HG03565 (cell line): ENCODE results near the gene USP27X.

Experiments used
- ATAC-seq: cut with Tn5 transposase; IDR thresholded peaks from one replicate; pipeline ENCODE4 v1.9.1; 2021; ENCODE audit warnings: mild to moderate bottlenecking, moderate library complexity; ENCODE audit not compliant: unreplicated experiment

The USP27X gene

DNA sequence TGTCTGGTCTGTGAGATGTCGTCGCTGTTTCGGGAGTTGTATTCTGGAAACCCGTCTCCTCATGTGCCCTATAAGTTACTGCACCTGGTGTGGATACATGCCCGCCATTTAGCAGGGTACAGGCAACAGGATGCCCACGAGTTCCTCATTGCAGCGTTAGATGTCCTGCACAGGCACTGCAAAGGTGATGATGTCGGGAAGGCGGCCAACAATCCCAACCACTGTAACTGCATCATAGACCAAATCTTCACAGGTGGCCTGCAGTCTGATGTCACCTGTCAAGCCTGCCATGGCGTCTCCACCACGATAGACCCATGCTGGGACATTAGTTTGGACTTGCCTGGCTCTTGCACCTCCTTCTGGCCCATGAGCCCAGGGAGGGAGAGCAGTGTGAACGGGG lies 1.4 kb downstream of the USP27X start:
- no peak for ATAC-seq

DNA sequence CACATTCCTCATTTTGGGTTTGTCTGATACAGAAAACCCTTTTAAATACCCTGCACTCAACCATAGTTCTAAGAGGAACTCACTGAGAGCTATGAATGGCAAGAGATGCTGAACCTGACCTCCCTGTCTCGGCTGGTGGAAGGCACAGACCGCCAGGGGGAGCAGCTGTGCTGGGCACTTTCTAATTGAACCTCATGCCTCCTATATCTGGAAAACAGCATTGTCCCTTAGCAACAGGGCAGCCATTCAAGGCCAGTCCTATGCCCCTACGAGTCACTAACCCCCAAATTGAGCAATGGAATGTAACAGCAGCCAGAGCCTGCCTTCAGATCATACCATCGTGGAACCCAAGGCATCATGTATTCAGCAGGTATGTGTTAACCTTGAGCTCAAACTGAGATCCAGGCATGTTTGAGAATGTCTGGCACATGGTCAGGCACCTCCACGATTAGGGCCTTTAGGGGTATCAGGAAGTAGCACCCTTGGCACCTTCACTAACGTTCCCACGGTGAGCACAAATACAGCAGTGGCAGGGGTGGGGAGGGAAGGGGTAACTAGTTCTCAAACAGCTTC lies 5.1 kb downstream of the USP27X start:
- no peak for ATAC-seq

DNA sequence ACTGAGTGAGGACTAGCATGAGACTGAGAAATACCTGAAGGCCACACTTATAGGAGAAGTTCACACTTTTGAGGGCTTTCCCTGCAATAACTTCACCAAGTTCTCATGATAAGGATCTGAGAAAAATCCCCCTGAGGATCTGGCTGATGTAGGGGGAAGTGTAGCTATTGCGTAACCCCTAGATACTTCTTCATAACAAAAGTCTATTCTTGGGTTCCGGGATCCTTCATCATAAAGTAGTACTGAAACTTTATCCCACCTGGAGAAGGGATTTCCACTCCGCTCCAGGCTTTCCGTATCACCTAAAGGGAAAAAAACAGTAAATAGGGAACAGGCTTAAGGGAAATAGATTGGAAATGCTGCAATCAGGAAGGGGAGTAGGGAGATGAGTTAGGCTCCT lies 13.3 kb downstream of the USP27X start:
- no peak for ATAC-seq

DNA sequence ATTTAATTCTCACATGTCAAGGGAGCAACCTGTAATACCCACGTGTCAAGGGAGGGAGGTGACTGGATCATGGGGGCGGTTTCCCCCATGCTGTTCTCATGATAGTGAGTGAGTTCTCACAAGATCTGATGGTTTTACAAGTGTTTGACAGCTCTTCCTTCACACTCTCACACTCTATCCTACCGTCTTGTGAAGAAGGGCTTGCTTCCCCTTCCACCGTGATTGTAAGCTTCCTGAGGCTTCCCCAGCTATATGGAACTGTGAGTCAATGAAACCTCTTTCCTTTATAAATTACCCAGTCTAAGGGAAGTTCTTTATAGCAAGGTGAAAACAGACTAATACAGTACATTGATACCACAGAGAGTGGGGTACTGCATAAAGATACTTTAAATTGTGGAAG lies 17.7 kb downstream of the USP27X start:
- no peak for ATAC-seq

DNA sequence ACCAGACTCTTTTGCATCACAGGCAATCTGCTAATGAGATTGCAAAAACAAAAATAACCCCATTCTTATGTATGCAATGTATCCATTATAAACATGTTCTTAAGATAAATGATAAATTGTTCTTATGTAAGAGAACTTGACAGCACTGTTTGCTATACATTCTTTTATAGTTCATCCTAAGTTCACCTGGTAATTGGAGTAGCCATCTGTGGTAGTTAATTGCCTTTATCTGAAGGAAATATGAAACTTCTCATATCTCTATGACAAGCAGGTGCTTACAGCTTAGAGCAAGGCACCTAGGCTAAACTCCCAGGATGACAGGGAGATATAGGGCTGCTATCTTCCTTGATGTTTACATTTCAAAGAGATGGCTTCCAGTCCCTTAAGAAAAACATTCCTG lies 21.8 kb downstream of the USP27X start:
- no peak for ATAC-seq

DNA sequence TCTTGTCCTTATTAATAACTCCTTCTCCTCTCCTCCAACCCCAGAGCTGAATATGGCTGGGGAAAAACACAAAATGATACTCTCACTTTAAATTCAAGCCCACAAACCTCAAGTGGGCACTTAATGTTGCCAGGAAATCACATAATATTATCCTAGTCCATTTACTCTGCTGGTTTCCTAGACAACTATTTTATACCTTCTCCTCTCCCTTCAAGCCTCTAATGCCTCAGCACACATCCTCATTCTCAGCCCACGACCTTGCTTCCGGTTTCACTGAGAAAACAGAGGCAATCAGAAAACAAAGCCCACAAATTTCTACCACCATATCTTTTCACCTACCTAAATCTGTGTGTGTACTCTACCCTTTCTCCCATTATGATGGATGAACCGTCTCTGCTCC lies 31.1 kb downstream of the USP27X start:
- ATAC-seq = no peak

DNA sequence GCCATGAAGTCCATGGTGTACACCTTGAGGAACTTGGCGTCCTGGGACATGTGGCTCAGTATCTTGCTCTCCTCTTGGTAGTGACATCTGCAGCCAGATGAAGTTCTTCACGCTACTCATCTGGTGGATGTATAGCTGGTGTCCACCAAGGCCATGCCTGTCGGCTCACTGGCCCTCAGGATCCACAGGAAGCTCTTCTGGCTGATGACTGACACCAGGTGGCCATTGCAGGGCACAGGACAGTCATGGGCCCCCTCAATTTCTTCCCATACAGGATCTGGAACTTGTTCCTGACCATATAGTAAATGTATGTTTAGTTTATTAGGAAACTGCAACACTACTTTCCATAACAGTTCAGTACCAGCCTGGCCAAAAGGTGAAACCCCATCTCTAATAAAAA lies 32.8 kb downstream of the USP27X start:
- no peak for ATAC-seq

DNA sequence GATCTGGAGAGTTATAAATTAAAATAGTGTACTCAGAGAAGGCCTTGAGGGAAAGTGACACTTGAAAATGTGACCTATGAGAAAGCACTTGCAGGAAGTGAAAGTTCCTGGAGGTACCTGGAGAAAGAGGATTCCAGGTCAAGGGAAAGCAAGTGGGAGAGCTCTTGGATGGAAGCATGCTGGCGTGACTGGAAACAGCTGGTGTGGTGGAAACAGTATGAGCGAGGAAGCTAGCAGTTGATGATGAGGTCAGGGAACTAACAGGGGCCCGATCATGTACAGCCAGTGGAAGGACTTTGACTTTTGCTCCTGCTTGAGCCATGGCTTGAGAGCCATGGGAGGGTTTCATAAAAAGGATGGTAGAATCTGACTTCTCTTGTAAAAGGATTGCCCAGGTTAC lies 33.6 kb downstream of the USP27X start:
- ATAC-seq = no peak

DNA sequence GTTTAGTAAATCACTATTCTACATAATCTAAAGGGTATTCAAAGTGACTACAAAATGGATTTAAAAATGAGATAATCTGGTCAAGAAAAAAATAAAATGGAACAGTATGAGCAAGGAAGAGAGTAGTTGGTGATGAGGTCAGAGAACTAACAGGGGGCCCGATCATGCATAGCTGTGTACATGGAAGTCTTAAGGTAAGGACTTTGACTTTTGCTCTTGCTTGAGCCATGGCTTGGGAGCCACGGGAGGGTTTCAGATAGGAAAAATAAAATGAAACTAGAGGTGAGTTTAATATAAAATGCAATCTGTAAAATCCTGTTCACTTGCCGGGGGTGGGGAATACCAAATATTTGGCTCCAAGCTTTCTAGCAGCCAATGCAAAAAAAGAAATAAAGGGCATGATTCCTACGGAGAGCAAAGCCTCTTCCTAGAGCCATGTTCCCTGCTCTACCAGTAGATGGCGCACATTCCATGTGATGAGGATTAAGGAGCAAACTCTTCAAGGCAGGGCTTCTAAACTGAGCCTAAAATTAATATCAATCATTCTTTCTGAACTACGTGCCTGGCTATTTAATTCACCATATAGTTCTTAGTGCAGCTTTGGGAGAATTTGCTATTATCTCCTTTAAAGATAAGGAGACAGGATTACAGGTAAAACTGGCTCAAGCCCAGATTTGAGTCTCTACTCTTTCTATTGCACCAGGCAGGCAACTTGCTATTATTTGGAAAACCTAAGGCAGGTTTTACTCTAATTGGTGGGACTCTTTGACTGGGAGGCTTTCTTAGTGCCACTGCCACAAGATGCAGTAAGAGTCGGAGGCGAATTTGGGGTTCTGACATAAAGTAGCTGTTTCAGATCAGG lies 36.3 kb downstream of the USP27X start:
- no peak for ATAC-seq

DNA sequence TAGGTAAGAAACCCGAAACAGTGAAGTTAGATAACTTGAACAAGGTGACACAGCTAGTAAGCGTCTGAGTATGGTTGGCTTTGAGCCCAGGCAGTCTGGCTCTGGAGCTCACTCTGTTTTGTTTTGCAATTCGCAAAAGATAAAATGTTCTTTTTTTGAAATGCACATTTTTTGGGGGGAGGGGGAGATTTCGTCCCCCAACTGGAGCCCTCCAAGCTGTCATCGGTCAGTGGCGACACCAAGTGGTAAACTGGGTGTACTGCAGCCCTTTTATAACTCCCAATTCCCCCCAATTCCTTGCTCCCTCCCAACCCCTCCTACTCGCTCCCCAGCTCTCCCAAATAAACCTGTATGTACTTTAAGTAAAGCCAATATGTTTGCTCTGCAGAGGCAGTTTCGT lies 40.3 kb downstream of the USP27X start:
- ATAC-seq = no peak

DNA sequence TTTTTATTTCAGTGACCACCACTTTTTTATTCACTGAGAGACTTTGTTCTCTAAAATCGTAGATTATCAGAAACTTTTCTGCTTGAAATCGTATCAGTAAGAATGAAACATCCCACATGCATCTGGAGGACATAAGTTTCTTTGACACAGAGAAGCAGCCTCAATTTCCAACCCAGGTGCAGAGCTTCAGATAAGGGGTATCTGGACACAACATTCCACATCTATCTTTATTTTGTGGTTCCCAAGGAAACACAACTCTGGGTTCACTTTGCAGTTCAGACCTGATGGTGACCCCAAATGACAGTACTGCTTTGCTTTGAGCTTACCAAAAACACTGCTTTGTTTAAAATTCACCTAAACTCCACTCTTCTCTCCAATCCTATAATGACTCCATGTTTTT lies 41.8 kb downstream of the USP27X start:
- no peak for ATAC-seq

DNA sequence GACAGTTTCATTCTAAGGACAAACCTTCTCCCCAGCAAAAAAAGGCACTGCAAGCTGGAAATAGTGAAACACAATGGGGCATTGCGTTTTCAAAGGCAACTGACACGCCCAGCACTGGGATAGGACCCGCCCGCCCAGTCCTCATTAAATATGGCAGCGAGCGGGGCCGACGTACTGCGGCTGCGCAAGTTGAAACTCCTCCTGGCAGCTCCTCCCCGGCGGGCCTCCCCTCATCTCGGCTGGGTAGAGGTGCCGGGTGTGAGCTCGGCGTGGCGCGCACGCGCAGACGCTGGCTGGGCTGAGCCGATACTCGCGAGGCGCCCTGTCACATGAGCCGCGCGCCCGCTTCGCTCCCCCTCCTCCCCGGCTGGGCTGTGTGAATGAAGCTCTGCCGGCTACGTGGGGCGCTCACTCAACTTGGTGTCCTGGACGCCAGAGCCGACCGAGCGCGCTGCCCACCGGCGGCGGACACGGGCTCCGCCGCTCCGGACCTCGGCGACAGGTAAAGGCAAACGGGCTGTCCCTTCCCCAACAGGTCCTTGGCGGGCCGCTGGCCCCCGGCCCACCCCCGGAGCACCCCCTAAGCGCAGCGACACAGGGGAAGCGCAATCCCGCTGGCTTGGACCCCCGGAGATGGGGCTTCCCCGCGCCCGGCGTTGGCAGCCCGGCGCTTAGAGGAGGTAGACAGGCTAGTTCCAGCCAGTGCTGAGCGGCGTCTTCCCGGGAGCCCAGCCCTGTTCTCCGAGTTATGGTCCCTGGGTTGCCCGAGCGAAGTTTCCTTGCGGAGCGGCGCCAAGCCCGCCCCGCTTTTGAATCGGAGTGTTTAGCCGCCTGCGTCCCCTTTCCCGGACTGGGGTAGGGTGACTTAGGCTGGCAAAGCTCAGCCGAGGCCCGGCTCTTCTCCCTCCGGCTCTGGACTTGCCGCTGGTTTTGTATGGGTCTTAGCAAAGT lies 43.3 kb downstream of the USP27X start, which contains the start of gene CLCN5:
CLCN5 (plus strand) TSS at position 306 of the 951 bp plus-strand sequence. CDS start 2,703 bp downstream, outside the sequence.
- peak; percentile 96 for ATAC-seq

DNA sequence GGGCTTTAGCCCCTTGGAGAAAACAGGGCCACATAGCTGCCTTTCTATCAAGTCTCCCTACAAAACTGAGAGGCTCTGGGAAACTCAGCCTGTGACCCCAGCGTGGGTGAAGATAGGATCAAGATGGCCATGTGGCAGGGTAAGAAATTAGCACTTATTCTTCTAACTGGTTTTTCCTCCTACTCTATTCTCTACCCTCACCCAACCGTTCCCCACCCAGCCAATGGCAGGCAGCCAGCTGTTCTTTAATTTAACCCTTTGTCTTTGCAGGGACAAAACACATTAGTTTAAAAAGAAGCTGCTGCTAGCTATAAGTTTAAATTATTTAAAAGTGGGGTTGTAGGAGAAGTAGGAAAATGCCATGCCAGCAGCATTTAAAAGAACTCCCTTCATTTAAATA lies 45.9 kb downstream of the USP27X start:
- no peak for ATAC-seq

DNA sequence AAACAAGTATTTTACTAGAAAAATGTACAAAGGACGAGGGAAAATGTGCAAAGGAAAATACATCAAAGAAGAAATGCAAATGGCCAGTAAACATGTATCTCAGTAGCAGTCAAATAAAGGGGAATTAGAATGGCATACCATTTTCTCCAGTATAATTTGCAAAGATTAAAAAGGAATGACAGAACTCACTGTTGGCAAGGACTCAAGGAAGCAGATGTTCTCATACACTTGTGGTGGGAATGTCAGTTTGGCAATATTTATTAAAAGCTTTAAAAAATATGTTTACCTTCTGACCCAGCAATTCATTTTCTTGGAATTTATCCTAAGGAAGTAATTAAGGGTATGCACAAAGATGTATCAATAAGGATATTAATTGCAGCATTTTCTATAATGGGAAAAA lies 50.8 kb downstream of the USP27X start:
- ATAC-seq = no peak
